ENCODE data around the gene MTG1. TPM values are rescaled to one million over a fixed set of nuclear protein-coding genes. Genes with fewer than 3 reads are reported as not detected.

Gene MTG1
- total RNA-seq, 1 donor from 2014 or later, result 31.8 TPM

GRCh38 chr10:133359554-133359971 lies 34.4 kb upstream of the MTG1 start:
- DNase-seq (ENCODE audit: low read depth), result no peak
- H3K4me3 ChIP-seq (ENCODE audit: low read depth, low read length), result no peak overlapping the region
- TF ChIP-seq CTCF (conservative IDR thresholded peaks at IDR 0.05; ENCODE audit: low read depth, low read length), result no peak

- H3K4me3 ChIP-seq (ENCODE audit: low read depth, low read length), result no peak overlapping the region
- TF ChIP-seq CTCF (conservative IDR thresholded peaks at IDR 0.05; ENCODE audit: low read depth, low read length), result no peak
- no peak for DNase-seq (ENCODE audit: low read depth)
These were observed 33.9 kb upstream of the MTG1 start for GRCh38 chr10:133359972-133360610.

- TF ChIP-seq CTCF (conservative IDR thresholded peaks at IDR 0.05; ENCODE audit: low read depth, low read length), result no peak
- no peak for DNase-seq (ENCODE audit: low read depth)
- H3K4me3 ChIP-seq (ENCODE audit: low read depth, low read length), result no peak overlapping the region
These were observed 32.7 kb upstream of the MTG1 start for GRCh38 chr10:133361227-133361626.

GRCh38 chr10:133361773-133362441 lies 32.0 kb upstream of the MTG1 start:
- no peak for DNase-seq (ENCODE audit: low read depth)
- no peak overlapping the region for H3K4me3 ChIP-seq (ENCODE audit: low read depth, low read length)
- no peak for TF ChIP-seq CTCF (conservative IDR thresholded peaks at IDR 0.05; ENCODE audit: low read depth, low read length)

GRCh38 chr10:133362846-133363245 lies 31.1 kb upstream of the MTG1 start:
- H3K4me3 ChIP-seq (ENCODE audit: low read depth, low read length), result no peak overlapping the region
- no peak for TF ChIP-seq CTCF (conservative IDR thresholded peaks at IDR 0.05; ENCODE audit: low read depth, low read length)
- DNase-seq (ENCODE audit: low read depth), result no peak

- no peak overlapping the region for H3K4me3 ChIP-seq (ENCODE audit: low read depth, low read length)
- DNase-seq (ENCODE audit: low read depth), result no peak
- no peak for TF ChIP-seq CTCF (conservative IDR thresholded peaks at IDR 0.05; ENCODE audit: low read depth, low read length)
These were observed 29.1 kb upstream of the MTG1 start for GRCh38 chr10:133364645-133365431.
